ENCODE measurements around the gene FOSL1. TPM values are rescaled to one million over a fixed set of nuclear protein-coding genes. Genes with fewer than 3 reads are reported as not detected.

The FOSL1 gene
- total RNA-seq, 4 donors from 2014 or later, result 0.36 to 9.3 (median 5.2) TPM

DNA sequence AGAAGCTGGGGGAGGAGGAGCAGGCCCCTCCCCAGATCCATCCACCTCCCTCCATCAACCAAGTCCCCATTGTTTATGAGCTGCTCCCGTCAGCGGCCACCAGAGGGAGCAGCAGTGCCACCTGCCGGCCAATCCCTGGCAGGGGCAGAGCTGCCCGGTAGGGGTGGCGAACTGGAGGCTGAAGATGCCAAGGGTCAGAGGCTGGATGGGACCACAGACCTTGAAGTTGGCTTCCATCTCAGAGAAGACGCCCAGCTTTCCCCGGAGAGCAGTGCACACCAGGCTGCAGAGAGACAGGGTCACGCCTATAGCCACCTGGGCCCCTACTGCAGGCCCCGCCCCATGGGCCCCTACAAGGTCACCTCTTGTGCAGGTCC lies 15.5 kb downstream of the FOSL1 start:
- no peaks in the 10 kb centered on the region for H3K27me3 ChIP-seq
- DNase-seq (peak in 1 of 2 donors; percentile 61), ATAC-seq (peak in 1 of 2 donors; percentile 19)
- intact Hi-C loops (cut with DNase I; ENCODE audit: low total_unique reads) (loop anchor here (1.0 kb wide), 1 partner anchor 105 kb away; no protein-coding TSS in a partner anchor), in situ Hi-C loops (cut with MboI; ENCODE audit: low sequenced_read_pairs in 4 of 4) (loop anchor here (5.0 to 10.0 kb wide), 4 partner anchors 80 to 110 kb away; partner anchors contain the start of gene SART1 (in 1 of the 4))
- no peaks in the 10 kb centered on the region for H3K9me3 ChIP-seq
- no peak overlapping the region for H3K27ac ChIP-seq
- peaks cover 16 to 19% of the 10 kb centered on the region in 2 donors for H3K4me1 ChIP-seq
- TF ChIP-seq, protein P1, sequence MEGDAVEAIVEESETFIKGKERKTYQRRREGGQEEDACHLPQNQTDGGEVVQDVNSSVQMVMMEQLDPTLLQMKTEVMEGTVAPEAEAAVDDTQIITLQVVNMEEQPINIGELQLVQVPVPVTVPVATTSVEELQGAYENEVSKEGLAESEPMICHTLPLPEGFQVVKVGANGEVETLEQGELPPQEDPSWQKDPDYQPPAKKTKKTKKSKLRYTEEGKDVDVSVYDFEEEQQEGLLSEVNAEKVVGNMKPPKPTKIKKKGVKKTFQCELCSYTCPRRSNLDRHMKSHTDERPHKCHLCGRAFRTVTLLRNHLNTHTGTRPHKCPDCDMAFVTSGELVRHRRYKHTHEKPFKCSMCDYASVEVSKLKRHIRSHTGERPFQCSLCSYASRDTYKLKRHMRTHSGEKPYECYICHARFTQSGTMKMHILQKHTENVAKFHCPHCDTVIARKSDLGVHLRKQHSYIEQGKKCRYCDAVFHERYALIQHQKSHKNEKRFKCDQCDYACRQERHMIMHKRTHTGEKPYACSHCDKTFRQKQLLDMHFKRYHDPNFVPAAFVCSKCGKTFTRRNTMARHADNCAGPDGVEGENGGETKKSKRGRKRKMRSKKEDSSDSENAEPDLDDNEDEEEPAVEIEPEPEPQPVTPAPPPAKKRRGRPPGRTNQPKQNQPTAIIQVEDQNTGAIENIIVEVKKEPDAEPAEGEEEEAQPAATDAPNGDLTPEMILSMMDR (IDR thresholded peaks at IDR 0.05 in 4 of 5, conservative IDR thresholded peaks at IDR 0.05 in 1 of 5), result peak; percentile 98 to 99 (median 99)
- no peak for TF ChIP-seq POLR2A (IDR thresholded peaks at IDR 0.05)
- H3K4me3 ChIP-seq, result no peak overlapping the region
- peaks cover 0 to 44% of the 10 kb centered on the region in 2 donors for H3K36me3 ChIP-seq

DNA sequence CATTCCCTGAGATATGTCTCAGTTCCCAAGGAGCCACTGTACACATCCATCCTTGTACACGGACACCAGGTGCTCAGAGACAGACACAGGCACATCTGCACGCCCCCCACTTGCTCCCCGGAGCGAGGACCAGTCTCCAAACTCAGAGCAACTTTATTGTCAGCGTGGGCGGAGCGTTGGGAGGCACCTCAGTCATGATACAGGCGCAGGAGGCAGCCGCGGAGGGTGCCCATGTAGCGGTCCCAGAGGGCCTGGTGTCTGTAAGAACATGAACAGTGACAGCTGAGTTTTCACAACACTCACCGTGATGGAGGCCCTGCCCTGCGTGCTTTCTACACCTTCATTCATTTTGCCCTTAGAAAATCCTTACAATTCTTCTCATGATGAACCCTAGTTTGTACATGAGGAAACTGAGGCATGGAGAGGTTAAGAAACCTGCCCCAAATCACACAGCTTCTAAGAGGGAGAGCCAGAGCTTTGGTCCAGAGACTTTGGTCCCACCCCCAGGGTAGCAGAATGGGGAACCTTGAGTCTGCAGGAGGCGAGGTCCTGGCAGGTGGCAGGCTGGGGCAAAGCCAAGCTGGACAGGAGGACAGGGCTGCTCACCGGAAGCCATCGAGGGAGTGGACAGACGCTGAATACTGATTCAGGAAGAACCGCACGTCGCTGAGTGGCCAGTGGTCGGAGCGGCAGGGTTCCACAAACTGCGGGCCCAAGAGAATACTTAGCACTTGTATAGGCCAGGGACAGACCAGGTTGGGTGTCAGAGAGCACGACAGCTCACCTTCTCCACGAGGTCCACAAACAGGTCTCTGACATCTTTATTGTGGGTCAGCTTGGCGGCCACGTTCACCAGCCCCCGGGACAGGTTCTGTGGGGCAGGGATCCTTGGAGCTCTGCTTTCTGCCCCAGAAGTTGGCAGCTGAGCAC lies 16.1 kb downstream of the FOSL1 start:
- in situ Hi-C loops (cut with MboI; ENCODE audit: low sequenced_read_pairs in 4 of 4) (loop anchor here (5.0 to 10.0 kb wide), 4 partner anchors 81 to 111 kb away; partner anchors contain the start of gene SART1 (in 1 of the 4)), intact Hi-C loops (cut with DNase I; ENCODE audit: low total_unique reads) (loop anchor here (1.0 kb wide), 1 partner anchor 105 kb away; no protein-coding TSS in a partner anchor)
- Histone ChIP-seq H3K36me3 (peaks cover 0 to 44% of the 10 kb centered on the region in 2 donors), H3K9me3 (no peaks in the 10 kb centered on the region), H3K4me1 (peaks cover 10 to 13% of the 10 kb centered on the region in 2 donors), H3K27me3 (no peaks in the 10 kb centered on the region), H3K27ac (no peak overlapping the region), H3K4me3 (no peak overlapping the region)
- TF ChIP-seq POLR2A (IDR thresholded peaks at IDR 0.05), result no peak
- TF ChIP-seq, protein P1 (IDR thresholded peaks at IDR 0.05 in 4 of 5, conservative IDR thresholded peaks at IDR 0.05 in 1 of 5), result no peak
- no peak for DNase-seq
- no peak for ATAC-seq

DNA sequence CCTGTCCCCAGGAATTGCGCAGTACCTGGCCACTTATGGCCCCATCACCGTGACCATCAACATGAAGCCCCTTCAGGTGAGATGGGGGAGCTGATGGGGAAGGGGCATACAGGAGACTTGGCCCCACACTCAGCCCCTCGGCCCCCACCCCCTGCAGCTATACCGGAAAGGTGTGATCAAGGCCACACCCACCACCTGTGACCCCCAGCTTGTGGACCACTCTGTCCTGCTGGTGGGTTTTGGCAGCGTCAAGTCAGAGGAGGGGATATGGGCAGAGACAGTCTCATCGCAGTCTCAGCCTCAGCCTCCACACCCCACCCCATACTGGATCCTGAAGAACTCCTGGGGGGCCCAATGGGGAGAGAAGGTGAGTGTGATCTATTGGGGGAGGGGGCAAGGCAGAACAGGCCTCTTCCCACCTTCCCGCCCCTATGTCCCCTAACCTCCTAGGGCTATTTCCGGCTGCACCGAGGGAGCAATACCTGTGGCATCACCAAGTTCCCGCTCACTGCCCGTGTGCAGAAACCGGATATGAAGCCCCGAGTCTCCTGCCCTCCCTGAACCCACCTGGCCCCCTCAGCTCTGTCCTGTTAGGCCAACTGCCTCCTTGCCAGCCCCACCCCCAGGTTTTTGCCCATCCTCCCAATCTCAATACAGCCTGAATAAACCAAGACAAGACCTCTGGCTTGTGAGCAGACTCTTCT lies 17.0 kb downstream of the FOSL1 start:
- no peaks in the 10 kb centered on the region for H3K27me3 ChIP-seq
- in situ Hi-C loops (cut with MboI; ENCODE audit: low sequenced_read_pairs in 4 of 4), result loop anchor here (5.0 to 10.0 kb wide), 4 partner anchors 82 to 112 kb away; partner anchors contain the start of gene SART1 (in 1 of the 4)
- DNase-seq, result no peak
- H3K9me3 ChIP-seq, result no peaks in the 10 kb centered on the region
- intact Hi-C loops (cut with DNase I; ENCODE audit: low total_unique reads), result no loop called here
- no peak overlapping the region for H3K4me3 ChIP-seq
- ATAC-seq, result no peak
- H3K36me3 ChIP-seq, result peaks cover 0 to 44% of the 10 kb centered on the region in 2 donors
- peaks cover 8 to 9% of the 10 kb centered on the region in 2 donors for H3K4me1 ChIP-seq
- TF ChIP-seq, protein P1 (IDR thresholded peaks at IDR 0.05 in 4 of 5, conservative IDR thresholded peaks at IDR 0.05 in 1 of 5), result no peak
- no peak for TF ChIP-seq POLR2A (IDR thresholded peaks at IDR 0.05)
- no peak overlapping the region for H3K27ac ChIP-seq

DNA sequence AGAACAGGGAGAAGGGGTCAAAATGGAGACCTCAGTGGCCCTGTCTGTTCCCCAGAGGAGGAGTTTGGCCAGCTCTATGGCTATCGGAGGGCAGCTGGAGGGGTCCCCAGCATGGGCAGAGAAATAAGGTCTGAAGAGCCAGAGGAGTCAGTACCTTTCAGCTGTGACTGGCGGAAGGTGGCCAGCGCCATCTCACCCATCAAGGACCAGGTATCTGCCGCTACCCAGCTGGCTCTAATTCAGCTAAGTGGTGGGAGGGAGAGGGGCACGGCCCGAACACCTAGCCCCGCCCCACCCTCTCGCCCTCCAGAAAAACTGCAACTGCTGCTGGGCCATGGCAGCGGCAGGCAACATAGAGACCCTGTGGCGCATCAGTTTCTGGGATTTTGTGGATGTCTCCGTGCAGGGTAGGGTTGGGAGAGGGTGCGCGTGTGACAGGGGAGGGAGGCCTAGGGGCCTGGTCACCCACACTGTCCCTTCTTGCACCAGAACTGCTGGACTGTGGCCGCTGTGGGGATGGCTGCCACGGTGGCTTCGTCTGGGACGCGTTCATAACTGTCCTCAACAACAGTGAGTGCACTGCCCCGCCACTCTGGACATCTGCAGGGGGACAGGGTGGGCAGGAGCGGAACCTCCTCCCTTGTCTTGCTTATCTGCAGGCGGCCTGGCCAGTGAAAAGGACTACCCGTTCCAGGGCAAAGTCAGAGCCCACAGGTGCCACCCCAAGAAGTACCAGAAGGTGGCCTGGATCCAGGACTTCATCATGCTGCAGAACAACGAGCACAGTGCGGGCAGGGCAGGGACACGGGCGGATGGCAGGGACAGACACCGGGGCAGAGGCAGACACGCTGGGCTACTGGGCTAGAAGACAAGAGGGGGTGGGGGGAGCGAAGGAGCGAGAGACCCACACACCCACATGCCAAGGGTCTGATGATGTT lies 17.8 kb downstream of the FOSL1 start:
- Histone ChIP-seq H3K4me1 (peaks cover 2 to 4% of the 10 kb centered on the region in 2 donors), H3K27ac (no peak overlapping the region), H3K27me3 (no peaks in the 10 kb centered on the region), H3K4me3 (no peak overlapping the region), H3K36me3 (peaks cover 0 to 44% of the 10 kb centered on the region in 2 donors), H3K9me3 (no peaks in the 10 kb centered on the region)
- no peak for ATAC-seq
- TF ChIP-seq POLR2A (IDR thresholded peaks at IDR 0.05), result no peak
- in situ Hi-C loops (cut with MboI; ENCODE audit: low sequenced_read_pairs in 4 of 4), result loop anchor here (5.0 to 10.0 kb wide), 4 partner anchors 82 to 112 kb away; partner anchors contain the start of gene SART1 (in 1 of the 4)
- no peak for DNase-seq
- intact Hi-C loops (cut with DNase I; ENCODE audit: low total_unique reads), result no loop called here
